NCI-H226 (cell line): Measurements from ENCODE around the gene PDLIM3.

Experiments used
- DNase-seq: peaks from one replicate; pipeline ENCODE4 v3.0.0-alpha.2; 2015

Gene PDLIM3

GRCh38 chr4:185468999-185469398, 66.3 kb downstream of the PDLIM3 start:
- no peak for DNase-seq

- no peak for DNase-seq
Observed at GRCh38 chr4:185467991-185468390, 67.3 kb downstream of the PDLIM3 start.

GRCh38 chr4:185467101-185467500, 68.2 kb downstream of the PDLIM3 start:
- DNase-seq, result no peak

GRCh38 chr4:185465707-185466106, 69.6 kb downstream of the PDLIM3 start:
- DNase-seq, result no peak

GRCh38 chr4:185464887-185465286, 70.4 kb downstream of the PDLIM3 start:
- DNase-seq, result no peak

- no peak for DNase-seq
Observed at GRCh38 chr4:185464183-185464582, 71.1 kb downstream of the PDLIM3 start.

GRCh38 chr4:185463541-185463940, 71.8 kb downstream of the PDLIM3 start:
- DNase-seq, result no peak

- no peak for DNase-seq
Observed at GRCh38 chr4:185461565-185461964, 73.7 kb downstream of the PDLIM3 start.

GRCh38 chr4:185457136-185457535, 78.2 kb downstream of the PDLIM3 start:
- no peak for DNase-seq

GRCh38 chr4:185456131-185456530, 79.2 kb downstream of the PDLIM3 start:
- DNase-seq, result no peak
